GM19395 (cell line): ENCODE measurements around the gene ZCRB1.

ENCODE experiments used
- ATAC-seq: cut with Tn5 transposase; IDR thresholded peaks from one replicate; pipeline ENCODE4 v1.9.1; 2021; ENCODE audit warnings: mild to moderate bottlenecking, moderate library complexity; ENCODE audit not compliant: unreplicated experiment

Gene ZCRB1

GRCh38 chr12:42281844-42282243, 44.0 kb downstream of the ZCRB1 start:
- ATAC-seq: no peak

GRCh38 chr12:42281278-42281677, 44.6 kb downstream of the ZCRB1 start:
- ATAC-seq: no peak

GRCh38 chr12:42278128-42278510, 47.8 kb downstream of the ZCRB1 start:
- ATAC-seq: no peak

GRCh38 chr12:42277396-42278127, 48.3 kb downstream of the ZCRB1 start:
- no peak for ATAC-seq

GRCh38 chr12:42275499-42275898, 50.4 kb downstream of the ZCRB1 start:
- ATAC-seq: no peak

- no peak for ATAC-seq
Measured at GRCh38 chr12:42273706-42274105, 52.2 kb downstream of the ZCRB1 start.

- no peak for ATAC-seq
Measured at GRCh38 chr12:42270596-42270995, 55.3 kb downstream of the ZCRB1 start.

GRCh38 chr12:42267413-42268190, 58.3 kb downstream of the ZCRB1 start:
- no peak for ATAC-seq

GRCh38 chr12:42266579-42267230, 59.2 kb downstream of the ZCRB1 start:
- ATAC-seq: no peak

GRCh38 chr12:42262271-42262670, 63.6 kb downstream of the ZCRB1 start:
- ATAC-seq: no peak
